Panc1 (cell line): ENCODE data around the gene PLCH1. TPM values are rescaled to one million over a fixed set of nuclear protein-coding genes. Genes with fewer than 3 reads are reported as not detected.

Source experiments
- ATAC-seq: fragments of 200-7000 bp; cut with Tn5 transposase; 2 replicates; pipeline ENCODE4 v1.9.1; 2020; ENCODE audit warnings: mild to moderate bottlenecking, moderate library complexity
- BruUV-seq: library from RNA; stranded (reverse); fragments of 400-500 nt; replicated peaks from 2 replicates; lab custom pipeline; 2021; lab: Mats Ljungman, UMichigan
- CTCF ChIA-PET: fragments of 300-600 bp; sonication (Branson Sonifier 250); formaldehyde crosslinking; loops from one replicate; lab custom pipeline; 2022; ENCODE audit warnings: antibody characterized with exemption; lab: Charles Lee
- POLR2A ChIA-PET: fragments of 300-600 bp; sonication (Branson Sonifier 250); formaldehyde crosslinking; loops from one replicate; lab custom pipeline; 2022; ENCODE audit warnings: antibody characterized with exemption; lab: Charles Lee
- DNase-seq: peaks from one replicate; pipeline ENCODE4 v3.0.0-alpha.2; 2010; ENCODE audit warnings: low read depth, low spot score
- H3K27ac ChIP-seq: 2 replicates; pipeline ENCODE4 v1.5.1; 2011; ENCODE audit warnings: mild to moderate bottlenecking, low read length, inconsistent platforms
- H3K27me3 ChIP-seq: fragments of 200-500 bp; sonication (Bioruptor generic); 2 replicates; pipeline ENCODE4 v1.6.0; 2014; ENCODE audit warnings: low read length, inconsistent platforms; ENCODE audit not compliant: control insufficient read depth, insufficient read depth
- H3K36me3 ChIP-seq: fragments of 200-500 bp; sonication (Bioruptor generic); 2 replicates; pipeline ENCODE4 v1.5.1; 2014; ENCODE audit warnings: inconsistent platforms, mild to moderate bottlenecking, low read length, moderate library complexity; ENCODE audit not compliant: control insufficient read depth, insufficient read depth
- H3K4me1 ChIP-seq: 2 replicates; pipeline ENCODE4 v1.5.1; 2011; ENCODE audit warnings: inconsistent platforms, mild to moderate bottlenecking, low read length, moderate library complexity; ENCODE audit not compliant: control insufficient read depth, insufficient read depth
- H3K4me3 ChIP-seq, 2 experiments: 2 replicates each; pipeline ENCODE4 v1.5.1; 2011 to 2012; ENCODE audit warnings: low read depth in 2 of 2, low read length in 2 of 2, mild to moderate bottlenecking in 2 of 2, inconsistent platforms in 1 of 2, moderate library complexity in 1 of 2
- H3K9me3 ChIP-seq: fragments of 200-500 bp; sonication (Bioruptor generic); 2 replicates; pipeline ENCODE4 v1.5.1; 2014; ENCODE audit warnings: low read depth, mild to moderate bottlenecking, inconsistent platforms, low read length, moderate library complexity; ENCODE audit not compliant: control insufficient read depth, insufficient read depth
- CTCF ChIP-seq: fragments of 450-650 bp; IDR thresholded peaks from 2 replicates; pipeline ENCODE4 v1.5.1; 2017; ENCODE audit warnings: mild to moderate bottlenecking
- POLR2AphosphoS5 ChIP-seq: IDR thresholded peaks from 2 replicates; pipeline ENCODE4 v1.6.1; 2012; ENCODE audit warnings: mild to moderate bottlenecking, low read depth, low read length, moderate library complexity
- REST ChIP-seq, 2 experiments: IDR thresholded peaks; 2 replicates each; pipeline ENCODE4 v1.6.1; 2011 to 2012; ENCODE audit warnings: low read depth in 2 of 2, control low read depth in 1 of 2, low read length in 1 of 2, mild to moderate bottlenecking in 1 of 2, moderate library complexity in 1 of 2; ENCODE audit not compliant: insufficient read depth in 1 of 2
- SIN3A ChIP-seq: IDR thresholded peaks from 2 replicates; pipeline ENCODE4 v1.6.1; 2012; ENCODE audit warnings: low read depth, mild to moderate bottlenecking, low read length, moderate library complexity, borderline replicate concordance; ENCODE audit not compliant: insufficient read depth
- TCF7L2 ChIP-seq: IDR thresholded peaks from 2 replicates; pipeline ENCODE4 v1.6.1; 2011; ENCODE audit warnings: mild to moderate bottlenecking, low read depth, low read length, inconsistent platforms
- in situ Hi-C: cut with HindIII; loops from 2 replicates; pipeline ENCODE4 v1.10.0; 2016; ENCODE audit warnings: low sequenced_read_pairs, low pct_unique_long_range_greater_than_20kb
- intact Hi-C: fragments of 100-400 bp; cut with micrococcal nuclease; formaldehyde crosslinking; loops from one replicate; pipeline ENCODE4 v1.10.0; 2022; ENCODE audit not compliant: unreplicated experiment
- total RNA-seq: library from RNA; stranded (reverse); gene quantifications from one replicate; pipeline ENCODE4 v1.2.1, GENCODE V29; 2021; ENCODE audit not compliant: unreplicated experiment

PLCH1 gene
- total RNA-seq, 1 experiment from 2014 or later: 0.03 TPM

- ATAC-seq (no peak), DNase-seq (no peak)
- Histone ChIP-seq H3K4me3 (no peak overlapping the region), H3K4me1 (no peaks in the 10 kb centered on the region), H3K27me3 (no peaks in the 10 kb centered on the region), H3K27ac (no peak overlapping the region), H3K9me3 (no peaks in the 10 kb centered on the region), H3K36me3 (no peaks in the 10 kb centered on the region)
- POLR2A ChIA-PET: no interaction called here
- TF ChIP-seq CTCF (no peak), SIN3A (no peak), REST (IDR thresholded peaks at IDR 0.05; ENCODE audit: insufficient read depth in 1 of 2, low read depth in 2 of 2, low read length in 1 of 2) (no peak), TCF7L2 (no peak), POLR2AphosphoS5 (no peak)
- in situ Hi-C loops (no loop called here), intact Hi-C loops (no loop called here)
- CTCF ChIA-PET: no interaction called here
- BruUV-seq: no TSS peak
Observed at GRCh38 chr3:155683344-155683720, 61.5 kb downstream of the PLCH1 start.

GRCh38 chr3:155682426-155683343 lies 62.2 kb downstream of the PLCH1 start:
- Histone ChIP-seq H3K4me3 (no peak overlapping the region), H3K27me3 (no peaks in the 10 kb centered on the region), H3K36me3 (no peaks in the 10 kb centered on the region), H3K4me1 (no peaks in the 10 kb centered on the region), H3K27ac (no peak overlapping the region), H3K9me3 (no peaks in the 10 kb centered on the region)
- TF ChIP-seq TCF7L2 (no peak), REST (IDR thresholded peaks at IDR 0.05; ENCODE audit: insufficient read depth in 1 of 2, low read depth in 2 of 2, low read length in 1 of 2) (no peak), CTCF (no peak), SIN3A (no peak), POLR2AphosphoS5 (no peak)
- in situ Hi-C loops (no loop called here), intact Hi-C loops (no loop called here)
- ChIA-PET POLR2A (no interaction called here), CTCF (no interaction called here)
- ATAC-seq (no peak), DNase-seq (no peak)
- BruUV-seq: no TSS peak
